Large intestine (tissue), 3 donors: ENCODE measurements around the gene MADCAM1. TPM values are rescaled to one million over a fixed set of nuclear protein-coding genes. Genes with fewer than 3 reads are reported as not detected.

Experiments used
- DNase-seq, 2 donors: peaks; one replicate each; pipeline versions ENCODE4 v3.0.0 to v3.0.0-alpha.2; 2013
- H3K27ac ChIP-seq: one replicate; pipeline ENCODE4 v1.5.1; 2013; ENCODE audit warnings: low read length
- H3K27me3 ChIP-seq: 2 replicates; pipeline ENCODE4 v1.6.1; 2013; ENCODE audit warnings: low read length; ENCODE audit not compliant: control insufficient read depth, insufficient read depth
- H3K36me3 ChIP-seq: 2 replicates; pipeline ENCODE4 v1.6.1; 2013; ENCODE audit warnings: low read length; ENCODE audit not compliant: control insufficient read depth, insufficient read depth
- H3K4me1 ChIP-seq: one replicate; pipeline ENCODE4 v1.6.1; 2013; ENCODE audit warnings: low read length; ENCODE audit not compliant: control insufficient read depth, insufficient read depth
- H3K4me3 ChIP-seq: one replicate; pipeline ENCODE4 v1.5.1; 2013; ENCODE audit warnings: low read length
- H3K9me3 ChIP-seq: one replicate; pipeline ENCODE4 v1.6.1; 2013; ENCODE audit warnings: mild to moderate bottlenecking, low read depth, low read length, moderate library complexity; ENCODE audit not compliant: control insufficient read depth
- WGBS: methylation state at CpG from one replicate; pipeline ENCODE4 v1.1.5; 2013; ENCODE audit warnings: low lambda C conversion rate; ENCODE audit not compliant: insufficient coverage; 5-methylcytosine and 5-hydroxymethylcytosine counted together
- polyA plus RNA-seq: library from polyadenylated mRNA; unstranded; fragments of 120-200 nt; gene quantifications from one replicate; pipeline ENCODE4 v1.2.1, GENCODE V29; 2013

The MADCAM1 gene
- polyA plus RNA-seq, 1 donor, result 10.7 TPM

DNA sequence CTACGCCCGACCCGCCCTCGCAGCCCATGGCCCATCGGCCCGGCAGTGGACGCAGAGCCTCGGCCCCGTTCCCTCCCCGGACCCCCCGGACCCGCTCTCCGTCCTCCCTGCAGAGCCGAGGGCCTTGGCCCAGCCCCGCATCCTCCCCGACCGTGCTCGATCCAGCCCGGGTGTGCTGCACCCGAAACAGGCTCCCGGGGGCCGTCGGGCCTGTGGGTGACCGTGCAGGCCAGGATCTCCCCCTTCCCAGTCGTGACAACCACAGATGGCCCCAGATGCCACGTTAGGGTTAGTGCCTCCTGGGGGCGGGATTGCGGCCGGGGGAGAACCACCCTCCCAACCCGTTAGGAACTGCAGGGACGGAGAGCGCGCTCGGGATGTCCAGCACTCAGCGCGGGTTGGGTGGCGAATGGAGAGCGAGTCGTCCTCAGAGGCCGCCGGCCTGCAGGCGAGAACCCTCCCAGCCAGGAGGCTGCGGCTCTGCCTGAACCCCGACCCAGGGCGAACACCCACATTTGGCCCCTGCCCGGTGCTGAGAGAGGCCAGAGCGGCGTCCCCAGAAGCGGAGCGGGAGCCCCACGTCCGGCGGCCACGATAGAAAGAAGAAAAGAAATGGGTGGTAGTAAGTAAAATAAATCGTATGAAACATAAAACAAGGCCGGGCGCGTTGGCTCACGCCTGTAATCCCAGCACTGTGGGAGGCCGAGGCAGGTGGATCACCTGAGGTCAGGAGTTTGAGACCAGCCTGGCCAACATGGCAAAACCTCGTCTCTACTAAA lies 6.7 kb upstream of the MADCAM1 start:
- peak in 1 of 2 donors; percentile 39 for DNase-seq

GRCh38 chr19:491146-491741 lies 5.0 kb upstream of the MADCAM1 start:
- no peak overlapping the region for H3K27ac ChIP-seq
- no peak for DNase-seq
- H3K27me3 ChIP-seq, result peaks cover 18% of the 10 kb centered on the region
- WGBS, result 90% methylated on average over 2 of the region's 32 CpGs
- H3K9me3 ChIP-seq, result peaks cover 14% of the 10 kb centered on the region
- no peak overlapping the region for H3K4me3 ChIP-seq
- H3K4me1 ChIP-seq, result no peaks in the 10 kb centered on the region
- no peaks in the 10 kb centered on the region for H3K36me3 ChIP-seq

More for the DNA sequence above, 6.7 kb upstream of the MADCAM1 start:
- H3K36me3 ChIP-seq, result no peaks in the 10 kb centered on the region
- peak overlapping the region; percentile 54 for H3K4me3 ChIP-seq
- H3K27me3 ChIP-seq, result peaks cover 23% of the 10 kb centered on the region
- peak overlapping the region; percentile 17 for H3K27ac ChIP-seq
- WGBS, result 75% methylated on average over 4 of the region's 61 CpGs
- peaks cover 9% of the 10 kb centered on the region for H3K4me1 ChIP-seq
- H3K9me3 ChIP-seq, result peaks cover 8% of the 10 kb centered on the region

- H3K36me3 ChIP-seq, result no peaks in the 10 kb centered on the region
- no CpG with 5 or more reads among the region's 19 CpGs for WGBS
- no peaks in the 10 kb centered on the region for H3K4me1 ChIP-seq
- H3K9me3 ChIP-seq, result peaks cover 15% of the 10 kb centered on the region
- H3K27me3 ChIP-seq, result peaks cover 19% of the 10 kb centered on the region
- DNase-seq, result no peak
- no peak overlapping the region for H3K4me3 ChIP-seq
- no peak overlapping the region for H3K27ac ChIP-seq
These were observed 4.2 kb upstream of the MADCAM1 start for GRCh38 chr19:492091-492531.

GRCh38 chr19:493391-494170 lies 2.7 kb upstream of the MADCAM1 start:
- H3K27me3 ChIP-seq, result peaks cover 30% of the 10 kb centered on the region
- no peak for DNase-seq
- H3K4me1 ChIP-seq, result peaks cover 3% of the 10 kb centered on the region
- H3K27ac ChIP-seq, result no peak overlapping the region
- no peaks in the 10 kb centered on the region for H3K36me3 ChIP-seq
- peaks cover 21% of the 10 kb centered on the region for H3K9me3 ChIP-seq
- 92% methylated on average over 1 of the region's 23 CpGs for WGBS
- H3K4me3 ChIP-seq, result no peak overlapping the region

- Histone ChIP-seq H3K9me3 (peaks cover 22% of the 10 kb centered on the region), H3K27ac (no peak overlapping the region), H3K4me3 (no peak overlapping the region), H3K36me3 (no peaks in the 10 kb centered on the region), H3K4me1 (peaks cover 3% of the 10 kb centered on the region), H3K27me3 (peaks cover 39% of the 10 kb centered on the region)
- no CpG with 5 or more reads among the region's 22 CpGs for WGBS
- no peak for DNase-seq
These were observed 1.9 kb upstream of the MADCAM1 start for GRCh38 chr19:494171-495080.

GRCh38 chr19:495081-495401 lies 1.2 kb upstream of the MADCAM1 start:
- Histone ChIP-seq H3K27me3 (peaks cover 44% of the 10 kb centered on the region), H3K4me3 (no peak overlapping the region), H3K9me3 (peaks cover 22% of the 10 kb centered on the region), H3K36me3 (no peaks in the 10 kb centered on the region), H3K27ac (no peak overlapping the region), H3K4me1 (peaks cover 3% of the 10 kb centered on the region)
- no peak for DNase-seq
- WGBS, result no CpG with 5 or more reads among the region's 10 CpGs

DNA sequence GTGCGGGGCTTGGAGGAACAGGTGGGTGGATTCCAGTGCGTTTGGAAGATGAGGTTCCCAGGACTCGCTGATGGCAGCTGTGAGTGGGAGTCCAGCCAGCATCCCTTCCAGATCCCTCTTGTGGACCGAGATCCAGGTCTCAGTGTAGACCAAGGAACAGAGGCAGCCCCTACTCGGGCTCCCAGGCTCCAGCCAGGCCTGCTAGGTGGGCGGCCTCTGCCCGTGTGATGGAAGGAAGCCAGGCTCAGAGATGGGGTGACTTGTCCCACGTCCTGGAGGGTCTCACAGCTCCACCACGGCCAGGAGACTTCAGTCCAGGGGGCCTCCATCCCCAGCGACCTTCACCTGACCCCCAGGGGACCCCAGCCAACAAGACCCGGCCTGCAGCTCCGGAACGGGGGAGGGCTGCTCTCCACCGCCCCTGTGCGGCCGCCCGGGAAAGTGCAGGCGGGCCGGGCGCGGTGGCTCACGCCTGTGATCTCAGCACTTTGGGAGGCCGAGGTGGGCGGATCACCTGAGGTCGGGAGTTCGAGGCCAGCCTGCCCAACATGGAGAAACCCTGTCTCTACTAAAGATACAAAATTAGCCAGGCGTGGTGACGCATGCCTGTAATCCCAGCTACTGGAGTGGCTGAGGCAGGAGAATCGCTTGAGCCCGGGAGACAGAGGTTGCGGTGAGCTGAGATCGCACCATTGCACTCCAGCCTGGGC lies 729 bp upstream of the MADCAM1 start:
- H3K9me3 ChIP-seq, result peaks cover 22% of the 10 kb centered on the region
- no peak overlapping the region for H3K27ac ChIP-seq
- H3K27me3 ChIP-seq, result peaks cover 46% of the 10 kb centered on the region
- no peaks in the 10 kb centered on the region for H3K36me3 ChIP-seq
- no peak overlapping the region for H3K4me3 ChIP-seq
- WGBS, result no CpG with 5 or more reads among the region's 32 CpGs
- peaks cover 3% of the 10 kb centered on the region for H3K4me1 ChIP-seq
- DNase-seq, result no peak

- H3K4me3 ChIP-seq, result no peak overlapping the region
These were observed 700 bp downstream of the MADCAM1 start for GRCh38 chr19:496986-497385.

DNA sequence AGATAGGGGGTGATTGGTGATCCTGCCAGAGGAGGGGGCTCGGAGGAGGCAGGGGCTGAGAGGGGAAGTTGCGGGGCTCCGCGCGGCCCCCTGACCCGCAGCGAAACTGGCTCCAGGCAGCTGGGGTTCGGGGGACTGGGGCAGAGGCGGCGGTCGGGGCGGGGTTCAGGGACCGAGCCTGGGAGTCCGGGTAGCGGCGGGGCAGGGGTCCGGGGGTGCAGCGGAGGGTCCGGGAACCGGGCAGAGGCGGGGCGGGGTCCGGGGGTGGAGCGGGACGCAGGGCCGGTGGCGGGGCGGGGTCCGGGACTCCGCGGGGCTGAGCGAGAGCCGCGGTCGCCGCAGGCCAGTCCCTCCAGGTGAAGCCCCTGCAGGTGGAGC lies 1.2 kb downstream of the MADCAM1 start:
- H3K27me3 ChIP-seq, result peaks cover 46% of the 10 kb centered on the region
- no peak overlapping the region for H3K4me3 ChIP-seq
- no peak for DNase-seq
- H3K9me3 ChIP-seq, result peaks cover 17% of the 10 kb centered on the region
- H3K36me3 ChIP-seq, result no peaks in the 10 kb centered on the region
- peaks cover 3% of the 10 kb centered on the region for H3K4me1 ChIP-seq
- no peak overlapping the region for H3K27ac ChIP-seq
- WGBS, result no CpG with 5 or more reads among the region's 36 CpGs

More at GRCh38 chr19:496986-497385, 700 bp downstream of the MADCAM1 start:
- WGBS, result no CpG with 5 or more reads among the region's 18 CpGs
- H3K27me3 ChIP-seq, result peaks cover 46% of the 10 kb centered on the region
- H3K27ac ChIP-seq, result no peak overlapping the region
- H3K9me3 ChIP-seq, result peaks cover 21% of the 10 kb centered on the region
- peaks cover 3% of the 10 kb centered on the region for H3K4me1 ChIP-seq
- H3K36me3 ChIP-seq, result no peaks in the 10 kb centered on the region
- DNase-seq, result no peak
